Neuronal stem cell (in vitro differentiated cells): ENCODE measurements around the gene BAIAP3.

Experiments
- DNase-seq: peaks from one replicate; pipeline ENCODE4 v3.0.0-alpha.2; 2013; ENCODE audit warnings: low spot score
- H2AFZ ChIP-seq: one replicate; pipeline ENCODE4 v1.6.1; 2013; ENCODE audit warnings: mild to moderate bottlenecking, low read length, inconsistent platforms
- H2AK5ac ChIP-seq: 2 replicates; pipeline ENCODE4 v1.6.1; 2013; ENCODE audit warnings: low read depth, mild to moderate bottlenecking, inconsistent platforms, low read length, moderate library complexity, mixed read lengths
- H2BK120ac ChIP-seq: 2 replicates; pipeline ENCODE4 v1.6.1; 2013; ENCODE audit warnings: low read depth, mild to moderate bottlenecking, inconsistent platforms, low read length, moderate library complexity, mixed read lengths
- H2BK12ac ChIP-seq: one replicate; pipeline ENCODE4 v1.6.1; 2013; ENCODE audit warnings: low read length, inconsistent platforms
- H2BK15ac ChIP-seq: 2 replicates; pipeline ENCODE4 v1.6.1; 2013; ENCODE audit warnings: mild to moderate bottlenecking, low read length, inconsistent platforms, mixed read lengths
- H2BK5ac ChIP-seq: one replicate; pipeline ENCODE4 v1.6.1; 2013; ENCODE audit warnings: inconsistent platforms, mild to moderate bottlenecking, low read length, moderate library complexity
- H3K14ac ChIP-seq: one replicate; pipeline ENCODE4 v1.6.1; 2013; ENCODE audit warnings: low read length, inconsistent platforms
- H3K18ac ChIP-seq: 2 replicates; pipeline ENCODE4 v1.6.1; 2013; ENCODE audit warnings: low read length, inconsistent platforms
- H3K23ac ChIP-seq: 2 replicates; pipeline ENCODE4 v1.6.1; 2013; ENCODE audit warnings: low read depth, mild to moderate bottlenecking, mixed read lengths, low read length, inconsistent platforms; ENCODE audit not compliant: poor library complexity
- H3K27ac ChIP-seq: replicated peaks from 3 replicates; pipeline ENCODE4 v1.5.1; 2013; ENCODE audit warnings: low read length, inconsistent platforms
- H3K27me3 ChIP-seq, 3 experiments: 2 replicates each; pipeline ENCODE4 v1.6.1; 2013; ENCODE audit warnings: low read length in 3 of 3, mild to moderate bottlenecking in 2 of 3, inconsistent platforms in 1 of 3, low read depth in 1 of 3, mixed read lengths in 1 of 3, moderate library complexity in 1 of 3; ENCODE audit not compliant: control insufficient read depth in 3 of 3, insufficient read depth in 3 of 3
- H3K36me3 ChIP-seq, 2 donors: replicated peaks in 1 of 2; 2 replicates each; pipeline ENCODE4 v1.6.1; 2013; ENCODE audit warnings: low read length in 2 of 2; ENCODE audit not compliant: control insufficient read depth in 2 of 2, insufficient read depth in 2 of 2
- H3K4ac ChIP-seq: 2 replicates; pipeline ENCODE4 v1.6.1; 2013; ENCODE audit warnings: inconsistent platforms, mild to moderate bottlenecking, low read length, moderate library complexity
- H3K4me1 ChIP-seq, 2 donors: 1 replicate in 1 of 2; 2 replicates in 1 of 2; pipeline ENCODE4 v1.6.1; 2013; ENCODE audit warnings: low read length in 2 of 2, low read depth in 1 of 2; ENCODE audit not compliant: control insufficient read depth in 2 of 2, insufficient read depth in 1 of 2
- H3K4me2 ChIP-seq: one replicate; pipeline ENCODE4 v1.6.1; 2013; ENCODE audit warnings: mild to moderate bottlenecking, low read length, inconsistent platforms; ENCODE audit not compliant: insufficient read depth, poor library complexity, severe bottlenecking
- H3K4me3 ChIP-seq, 2 donors: 2 replicates each; pipeline ENCODE4 v1.5.1; 2013; ENCODE audit warnings: low read length in 2 of 2, mild to moderate bottlenecking in 2 of 2, inconsistent platforms in 1 of 2, moderate library complexity in 1 of 2
- H3K79me1 ChIP-seq: one replicate; pipeline ENCODE4 v1.6.1; 2013; ENCODE audit warnings: low read depth, mild to moderate bottlenecking, inconsistent platforms, low read length, moderate library complexity
- H3K9ac ChIP-seq: one replicate; pipeline ENCODE4 v1.6.1; 2013; ENCODE audit warnings: mild to moderate bottlenecking, low read depth, low read length, inconsistent platforms; ENCODE audit not compliant: poor library complexity
- H3K9me3 ChIP-seq, 2 donors: replicated peaks in 1 of 2; 2 replicates each; pipeline versions ENCODE3 to v1.6.1; 2013; ENCODE audit warnings: low read length in 2 of 2, mild to moderate bottlenecking in 2 of 2, inconsistent platforms in 1 of 2, low read depth in 1 of 2, mixed read lengths in 1 of 2, moderate library complexity in 1 of 2; ENCODE audit not compliant: control insufficient read depth in 2 of 2, insufficient read depth in 1 of 2
- H4K8ac ChIP-seq: one replicate; pipeline ENCODE4 v1.6.1; 2013; ENCODE audit warnings: low read depth, mild to moderate bottlenecking, inconsistent platforms, low read length, moderate library complexity
- H4K91ac ChIP-seq: one replicate; pipeline ENCODE4 v1.6.1; 2013; ENCODE audit warnings: low read length, low read depth, mild to moderate bottlenecking, inconsistent platforms; ENCODE audit not compliant: poor library complexity
- WGBS, 2 donors: extraction: QIAGEN DNeasy Blood & Tissue Kit; methylation state at CpG; one replicate each; pipeline ENCODE4 v1.1.7; 2013; ENCODE audit warnings: missing lambda C conversion rate in 2 of 2, mixed read lengths in 1 of 2; ENCODE audit not compliant: insufficient read length in 2 of 2, insufficient replicate concordance in 1 of 2; ENCODE audit errors: extremely low coverage in 2 of 2; 5-methylcytosine and 5-hydroxymethylcytosine counted together

The BAIAP3 gene

GRCh38 chr16:1367486-1368174 is 34.2 kb downstream of the BAIAP3 start:
- Histone ChIP-seq H3K9me3 (peaks cover 0 to 2% of the 10 kb centered on the region in 2 donors), H2BK15ac (no peak overlapping the region), H4K91ac (no peak overlapping the region), H3K9ac (no peak overlapping the region), H3K79me1 (peaks cover 17% of the 10 kb centered on the region), H3K27ac (no peak overlapping the region), H2BK5ac (no peak overlapping the region), H3K23ac (peak overlapping the region; percentile 55), H3K18ac (no peak overlapping the region), H2BK120ac (no peak overlapping the region), H3K4me1 (no peaks in the 10 kb centered on the region), H3K14ac (no peak overlapping the region), H3K4me3 (no peak overlapping the region), H2AK5ac (no peak overlapping the region), H3K4ac (no peak overlapping the region), H2BK12ac (no peak overlapping the region), H3K4me2 (no peak overlapping the region), H2AFZ (no peak overlapping the region), H4K8ac (no peak overlapping the region), H3K27me3 (no peaks in the 10 kb centered on the region), H3K36me3 (peaks cover 33 to 54% of the 10 kb centered on the region in 2 donors)
- DNase-seq = no peak
- WGBS, 2 donors = no CpG with 5 or more reads among the region's 27 CpGs

- no peak overlapping the region for H2BK15ac ChIP-seq
- peaks cover 18% of the 10 kb centered on the region for H3K79me1 ChIP-seq
- H3K9me3 ChIP-seq = no peaks in the 10 kb centered on the region
- H3K4me1 ChIP-seq = no peaks in the 10 kb centered on the region
- H2BK120ac ChIP-seq = no peak overlapping the region
- H3K9ac ChIP-seq = peak overlapping the region; percentile 44
- H3K27me3 ChIP-seq = no peaks in the 10 kb centered on the region
- no peak overlapping the region for H3K14ac ChIP-seq
- H2AK5ac ChIP-seq = no peak overlapping the region
- DNase-seq = no peak
- no peak overlapping the region for H4K91ac ChIP-seq
- no peak overlapping the region for H3K23ac ChIP-seq
- no peak overlapping the region for H2AFZ ChIP-seq
- H3K4ac ChIP-seq = no peak overlapping the region
- H3K4me2 ChIP-seq = no peak overlapping the region
- H4K8ac ChIP-seq = peak overlapping the region; percentile 65
- H3K27ac ChIP-seq = no peak overlapping the region
- no CpG with 5 or more reads among the region's 33 CpGs for WGBS, 2 donors
- H2BK5ac ChIP-seq = no peak overlapping the region
- H3K4me3 ChIP-seq = no peak overlapping the region
- H3K36me3 ChIP-seq = peaks cover 19 to 21% of the 10 kb centered on the region in 2 donors
- H3K18ac ChIP-seq = no peak overlapping the region
- peak overlapping the region; percentile 22 for H2BK12ac ChIP-seq
Observed at GRCh38 chr16:1371054-1371978, 37.9 kb downstream of the BAIAP3 start.

GRCh38 chr16:1372292-1372950 is 39.0 kb downstream of the BAIAP3 start:
- no peaks in the 10 kb centered on the region for H3K9me3 ChIP-seq
- H3K4me3 ChIP-seq = no peak overlapping the region
- no peak overlapping the region for H3K27ac ChIP-seq
- H3K4me2 ChIP-seq = no peak overlapping the region
- H3K79me1 ChIP-seq = peaks cover 15% of the 10 kb centered on the region
- H3K4ac ChIP-seq = no peak overlapping the region
- H2BK15ac ChIP-seq = no peak overlapping the region
- no peak overlapping the region for H3K18ac ChIP-seq
- DNase-seq = no peak
- H4K8ac ChIP-seq = no peak overlapping the region
- no peak overlapping the region for H3K23ac ChIP-seq
- H3K36me3 ChIP-seq = peaks cover 12% of the 10 kb centered on the region in 2 donors
- no CpG with 5 or more reads among the region's 21 CpGs for WGBS, 2 donors
- no peak overlapping the region for H2BK12ac ChIP-seq
- H4K91ac ChIP-seq = no peak overlapping the region
- H3K9ac ChIP-seq = no peak overlapping the region
- no peak overlapping the region for H2AK5ac ChIP-seq
- no peaks in the 10 kb centered on the region for H3K4me1 ChIP-seq
- no peak overlapping the region for H3K14ac ChIP-seq
- no peaks in the 10 kb centered on the region for H3K27me3 ChIP-seq
- no peak overlapping the region for H2BK120ac ChIP-seq
- no peak overlapping the region for H2AFZ ChIP-seq
- H2BK5ac ChIP-seq = no peak overlapping the region
